Measurements from ENCODE around the gene GAS1.

GRCh38 chr9:86903734-86904085 lies 43.6 kb downstream of the GAS1 start:
- TF ChIP-seq CTCF (IDR thresholded peaks at IDR 0.05; ENCODE audit: insufficient read depth, low read depth, low read length), result no peak
- TF ChIP-seq EZH2 (IDR thresholded peaks at IDR 0.05; ENCODE audit: insufficient read depth, low read length), result no peak

Measured in astrocyte (in vitro differentiated cells and primary cell).